ENCODE results near the gene GDPD4.

- TF ChIP-seq POLR2A (IDR thresholded peaks at IDR 0.05; ENCODE audit: low read length): no peak
- TF ChIP-seq GATA1 (IDR thresholded peaks at IDR 0.05; ENCODE audit: low read depth, low read length): no peak
Measured at GRCh38 chr11:77174559-77174958, 126.9 kb downstream of the GDPD4 start.

All from erythroblast (primary cell).